Cardiac fibroblast (primary cell): ENCODE data around the gene ZSCAN5B.

Experiments used
- DNase-seq, 2 donors: peaks; one replicate each; pipeline versions ENCODE4 v3.0.0 to v3.0.0-alpha.2; 2010; ENCODE audit warnings: low read depth in 2 of 2
- H3K4me3 ChIP-seq, 2 donors: replicated peaks in 1 of 2; 1 replicate in 1 of 2; 2 replicates in 1 of 2; pipeline ENCODE4 v1.5.1; 2011; ENCODE audit warnings: low read depth in 2 of 2, low read length in 2 of 2, mild to moderate bottlenecking in 2 of 2, moderate library complexity in 1 of 2
- TF ChIP-seq, protein P1 (sequence below): IDR thresholded peaks from one replicate; pipeline ENCODE4 v1.5.1; 2011; ENCODE audit warnings: low read depth, mild to moderate bottlenecking, low read length, inconsistent platforms

The ZSCAN5B gene

GRCh38 chr19:56159622-56160271 is 37.8 kb downstream of the ZSCAN5B start:
- DNase-seq, result no peak
- TF ChIP-seq, protein P1, sequence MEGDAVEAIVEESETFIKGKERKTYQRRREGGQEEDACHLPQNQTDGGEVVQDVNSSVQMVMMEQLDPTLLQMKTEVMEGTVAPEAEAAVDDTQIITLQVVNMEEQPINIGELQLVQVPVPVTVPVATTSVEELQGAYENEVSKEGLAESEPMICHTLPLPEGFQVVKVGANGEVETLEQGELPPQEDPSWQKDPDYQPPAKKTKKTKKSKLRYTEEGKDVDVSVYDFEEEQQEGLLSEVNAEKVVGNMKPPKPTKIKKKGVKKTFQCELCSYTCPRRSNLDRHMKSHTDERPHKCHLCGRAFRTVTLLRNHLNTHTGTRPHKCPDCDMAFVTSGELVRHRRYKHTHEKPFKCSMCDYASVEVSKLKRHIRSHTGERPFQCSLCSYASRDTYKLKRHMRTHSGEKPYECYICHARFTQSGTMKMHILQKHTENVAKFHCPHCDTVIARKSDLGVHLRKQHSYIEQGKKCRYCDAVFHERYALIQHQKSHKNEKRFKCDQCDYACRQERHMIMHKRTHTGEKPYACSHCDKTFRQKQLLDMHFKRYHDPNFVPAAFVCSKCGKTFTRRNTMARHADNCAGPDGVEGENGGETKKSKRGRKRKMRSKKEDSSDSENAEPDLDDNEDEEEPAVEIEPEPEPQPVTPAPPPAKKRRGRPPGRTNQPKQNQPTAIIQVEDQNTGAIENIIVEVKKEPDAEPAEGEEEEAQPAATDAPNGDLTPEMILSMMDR, result no peak
- no peak overlapping the region for H3K4me3 ChIP-seq

DNA sequence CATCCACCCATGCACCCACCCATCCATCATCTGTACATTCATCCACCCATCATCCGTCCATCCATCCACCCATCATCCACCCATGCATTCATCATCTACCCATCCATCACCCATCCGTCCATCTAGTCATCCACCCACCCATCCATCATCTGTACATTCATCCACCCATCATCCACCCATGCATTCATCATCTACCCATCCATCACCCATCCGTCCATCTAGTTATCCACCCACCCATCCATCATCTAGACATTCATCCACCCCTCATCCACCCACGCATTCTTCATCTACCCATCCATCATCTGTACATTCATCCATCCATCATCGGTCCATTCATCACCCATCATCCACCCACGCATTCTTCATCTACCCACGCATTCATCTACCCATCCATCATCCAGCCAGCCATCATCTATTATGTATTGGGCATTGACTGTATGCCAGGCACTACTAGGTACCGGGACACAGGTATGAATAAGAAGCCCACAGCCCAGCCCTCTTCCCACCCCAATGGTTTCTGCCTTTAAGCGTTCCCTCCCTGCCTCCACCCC is 38.5 kb downstream of the ZSCAN5B start:
- TF ChIP-seq, protein P1, result no peak
- no peak for DNase-seq
- H3K4me3 ChIP-seq, result no peak overlapping the region

DNA sequence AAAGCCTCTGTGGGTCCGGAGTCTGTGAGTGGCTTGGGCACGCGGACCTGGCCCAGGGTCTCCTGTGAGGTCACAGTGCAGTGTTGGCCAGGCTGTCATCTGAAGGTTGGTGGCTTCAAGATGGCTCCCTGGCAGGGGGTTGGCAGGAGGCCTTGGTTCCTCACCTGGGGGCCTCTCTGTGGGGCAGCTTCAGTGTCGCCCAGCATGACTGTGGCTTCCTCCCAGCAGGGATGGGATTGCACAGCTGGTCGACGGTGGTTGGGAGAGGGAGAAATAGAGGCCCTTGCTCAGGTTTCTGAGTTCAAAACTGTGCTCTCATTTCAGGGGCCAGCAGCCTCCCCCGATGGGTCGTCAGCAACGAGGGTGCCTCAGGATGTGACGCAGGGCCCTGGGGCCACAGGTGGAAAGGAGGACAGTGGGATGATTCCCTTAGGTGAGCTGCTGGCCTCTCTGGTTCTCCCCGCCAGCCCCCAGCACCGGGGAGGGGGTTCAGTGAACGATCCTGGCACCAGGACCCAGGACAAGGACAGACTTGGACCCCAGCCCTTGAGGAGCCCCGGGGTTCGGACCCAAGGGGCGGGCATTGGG is 39.3 kb downstream of the ZSCAN5B start:
- TF ChIP-seq, protein P1, result no peak
- no peak for DNase-seq
- no peak overlapping the region for H3K4me3 ChIP-seq

GRCh38 chr19:56156768-56157167 is 40.8 kb downstream of the ZSCAN5B start:
- TF ChIP-seq, protein P1, result no peak
- no peak overlapping the region for H3K4me3 ChIP-seq

DNA sequence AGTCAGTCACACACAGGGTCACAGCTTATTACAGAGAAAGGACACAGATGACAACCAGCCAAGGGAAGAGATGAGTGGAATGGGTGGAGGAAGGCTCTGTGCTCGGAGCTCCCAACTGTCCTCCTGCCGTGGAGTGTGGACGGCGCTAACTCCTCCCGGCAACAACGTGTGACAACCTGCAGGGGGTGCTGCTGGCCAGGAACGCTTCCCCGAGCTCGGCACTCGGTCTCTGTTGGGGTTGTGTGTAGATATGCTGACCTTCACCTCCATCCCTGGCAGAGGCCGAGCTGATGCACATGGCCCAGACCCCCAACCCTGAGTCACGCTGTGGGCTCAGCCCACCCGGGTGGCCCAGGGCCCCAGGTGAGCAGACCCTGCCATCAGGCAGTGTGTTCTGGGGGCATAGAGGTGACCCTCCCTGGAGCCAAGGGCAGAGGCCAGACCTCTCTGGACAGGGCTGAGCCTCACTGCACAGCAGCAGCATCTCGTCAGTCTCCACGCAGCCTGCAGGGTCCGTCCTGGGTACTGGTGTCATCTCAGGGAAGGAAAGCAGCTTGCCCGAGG is 42.4 kb downstream of the ZSCAN5B start:
- TF ChIP-seq, protein P1, result peak; percentile 54
- no peak for DNase-seq
- no peak overlapping the region for H3K4me3 ChIP-seq

More at GRCh38 chr19:56156768-56157167, 40.8 kb downstream of the ZSCAN5B start:
- no peak for DNase-seq

DNA sequence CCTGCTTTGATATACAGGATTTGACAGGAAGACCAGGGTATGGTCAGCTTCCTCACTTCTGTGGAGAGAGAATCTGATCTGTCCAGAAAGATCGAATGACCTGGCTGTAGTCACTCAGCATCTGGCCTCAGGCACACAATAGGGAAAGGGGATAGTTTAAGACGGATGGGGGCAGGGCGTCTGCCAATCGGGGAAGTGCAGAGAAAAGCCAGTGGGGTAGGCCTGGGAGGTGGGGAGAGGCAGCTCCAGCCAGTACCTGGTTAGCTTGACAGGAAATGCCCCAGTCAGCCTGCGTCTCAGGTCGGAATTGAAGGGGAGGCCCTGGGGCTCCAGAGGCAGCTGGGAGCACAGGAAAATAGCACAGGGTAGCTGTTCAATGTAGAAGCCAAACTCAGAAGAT is 44.1 kb downstream of the ZSCAN5B start:
- DNase-seq, result no peak
- TF ChIP-seq, protein P1, result no peak
- H3K4me3 ChIP-seq, result no peak overlapping the region
